Activated CD4-positive, CD25-positive, alpha-beta regulatory T cell treated with anti-CD3 and anti-CD28 coated beads, Interleukin-2, amount 50 U/mL, for 16 hours (primary cell): ENCODE measurements around the gene KIF5A.

ENCODE experiments used
- DNase-seq: peaks from one replicate; pipeline ENCODE4 v3.0.0-alpha.2; 2020; ENCODE audit warnings: low read depth, low spot score

KIF5A gene

DNA sequence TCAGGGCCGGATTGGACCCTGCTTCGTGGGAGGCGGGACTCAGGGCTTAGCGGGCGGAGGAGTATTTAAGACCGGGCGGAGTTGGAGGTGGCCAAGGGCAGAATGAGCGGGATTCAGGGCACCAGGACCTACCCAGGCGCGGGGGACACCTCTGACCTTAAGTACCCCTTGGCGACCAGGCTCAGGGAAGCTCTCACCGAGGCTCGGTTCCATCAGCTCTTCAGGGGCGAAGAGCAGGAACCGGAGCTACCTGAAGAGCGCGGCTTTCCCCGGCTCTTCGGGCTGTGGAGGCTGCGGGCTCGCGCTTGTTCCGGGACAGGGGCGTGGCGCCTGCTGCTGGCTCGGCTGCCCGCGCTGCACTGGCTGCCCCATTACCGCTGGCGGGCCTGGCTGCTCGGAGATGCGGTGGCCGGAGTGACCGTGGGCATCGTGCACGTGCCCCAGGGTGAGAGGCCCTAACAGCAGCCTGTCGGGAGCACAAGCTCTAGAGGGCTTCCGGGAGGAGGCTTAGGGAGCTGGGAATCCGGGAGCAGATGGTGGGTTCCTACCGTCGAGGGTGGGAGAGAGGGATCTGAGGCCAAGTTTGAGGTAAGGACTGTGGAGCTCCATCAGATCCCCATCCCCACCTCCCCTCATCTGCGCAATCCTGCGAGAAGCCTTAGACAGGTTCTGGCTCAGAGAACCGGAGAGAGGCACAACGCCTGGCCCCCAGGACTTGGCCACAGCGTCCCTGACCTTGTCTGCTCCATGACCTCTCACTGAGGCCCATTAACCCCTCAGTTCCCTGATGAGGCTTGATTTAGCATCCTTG lies 69.8 kb downstream of the KIF5A start:
- DNase-seq = no peak

DNA sequence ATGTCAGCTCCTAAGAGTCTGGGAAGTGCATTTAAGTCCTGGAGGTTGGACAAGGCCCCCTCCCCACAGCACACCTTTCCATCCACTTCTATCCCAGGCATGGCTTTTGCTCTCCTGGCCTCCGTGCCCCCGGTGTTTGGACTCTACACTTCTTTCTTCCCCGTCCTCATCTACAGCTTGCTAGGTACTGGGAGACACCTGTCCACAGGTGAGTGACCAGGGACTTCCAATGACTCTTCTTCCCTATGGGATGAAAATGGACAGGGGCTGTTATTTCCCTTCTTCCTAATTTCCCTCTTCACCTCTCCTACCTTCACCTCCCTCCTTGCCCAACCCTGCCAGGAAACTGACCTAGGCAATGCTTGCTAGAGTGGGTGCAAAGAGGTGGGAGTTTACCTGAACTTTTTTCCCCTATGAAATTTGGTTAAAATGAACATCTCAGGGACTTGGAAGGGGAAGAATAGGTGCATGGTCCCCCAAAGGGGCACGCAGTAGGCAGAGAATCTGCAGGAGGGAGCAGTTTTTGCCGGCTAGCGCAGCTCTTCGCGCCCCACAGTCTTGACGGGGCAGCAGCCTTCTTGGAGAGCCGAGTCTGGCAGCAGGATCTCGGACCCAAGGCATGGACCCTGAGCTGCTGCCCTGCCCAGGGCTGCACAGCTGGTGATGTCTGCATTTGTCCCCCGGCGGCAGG lies 70.5 kb downstream of the KIF5A start:
- no peak for DNase-seq

DNA sequence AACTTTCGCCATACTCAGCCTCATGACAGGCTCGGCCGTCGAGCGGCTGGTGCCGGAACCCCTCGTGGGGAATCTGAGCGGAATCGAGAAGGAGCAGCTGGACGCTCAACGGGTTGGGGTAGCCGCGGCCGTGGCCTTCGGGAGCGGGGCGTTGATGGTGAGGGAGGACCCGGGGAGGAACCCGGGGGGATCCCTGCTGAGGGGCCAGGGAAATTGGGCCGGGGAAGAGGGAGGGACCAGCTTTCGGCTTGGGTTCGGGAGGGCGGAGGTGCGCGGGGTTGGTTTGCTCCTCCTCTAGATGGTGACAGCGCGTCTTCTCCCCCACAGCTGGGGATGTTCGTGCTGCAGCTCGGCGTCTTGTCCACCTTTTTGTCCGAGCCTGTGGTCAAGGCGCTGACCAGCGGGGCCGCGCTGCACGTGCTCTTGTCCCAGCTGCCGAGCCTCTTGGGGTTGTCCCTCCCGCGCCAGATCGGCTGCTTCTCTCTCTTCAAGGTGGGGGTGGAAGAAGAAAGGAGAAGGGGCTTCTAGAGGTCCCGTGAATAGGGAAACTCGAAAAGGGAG lies 71.2 kb downstream of the KIF5A start:
- DNase-seq = no peak

DNA sequence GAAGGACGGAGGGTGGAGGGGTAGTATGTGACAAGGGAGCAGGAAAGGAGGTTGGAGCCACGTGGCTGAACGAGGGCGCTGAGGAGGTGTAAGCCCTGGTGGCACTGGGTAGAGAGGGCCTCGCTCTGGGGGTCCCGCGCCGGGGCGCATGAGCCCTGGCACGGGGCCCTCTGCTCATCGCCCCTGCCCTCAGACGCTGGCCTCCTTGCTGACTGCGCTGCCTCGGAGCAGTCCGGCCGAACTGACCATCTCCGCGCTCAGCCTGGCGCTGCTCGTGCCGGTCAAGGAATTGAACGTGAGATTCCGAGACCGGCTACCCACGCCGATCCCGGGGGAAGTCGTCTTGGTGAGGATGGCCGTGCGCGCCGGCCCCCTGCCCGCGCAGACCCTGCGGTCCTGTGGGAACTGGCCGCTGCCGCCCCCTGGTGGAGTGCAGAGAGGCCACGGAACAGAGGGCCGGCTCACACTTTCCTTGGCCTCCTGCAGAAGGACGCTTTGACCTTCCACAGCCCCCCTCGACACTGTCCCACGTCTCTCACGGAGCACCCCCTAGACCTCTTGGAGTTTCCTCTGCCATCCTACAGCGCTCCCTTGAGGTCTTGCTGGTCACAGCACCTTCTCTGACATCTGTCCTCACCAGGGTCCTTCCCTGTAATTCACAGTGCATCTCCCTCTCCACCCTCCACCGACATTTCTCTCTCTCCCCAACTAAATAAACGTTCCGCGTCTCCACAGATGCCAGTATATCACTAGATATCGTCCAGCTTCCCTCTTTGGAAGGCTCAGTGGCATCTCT lies 71.9 kb downstream of the KIF5A start:
- no peak for DNase-seq

DNA sequence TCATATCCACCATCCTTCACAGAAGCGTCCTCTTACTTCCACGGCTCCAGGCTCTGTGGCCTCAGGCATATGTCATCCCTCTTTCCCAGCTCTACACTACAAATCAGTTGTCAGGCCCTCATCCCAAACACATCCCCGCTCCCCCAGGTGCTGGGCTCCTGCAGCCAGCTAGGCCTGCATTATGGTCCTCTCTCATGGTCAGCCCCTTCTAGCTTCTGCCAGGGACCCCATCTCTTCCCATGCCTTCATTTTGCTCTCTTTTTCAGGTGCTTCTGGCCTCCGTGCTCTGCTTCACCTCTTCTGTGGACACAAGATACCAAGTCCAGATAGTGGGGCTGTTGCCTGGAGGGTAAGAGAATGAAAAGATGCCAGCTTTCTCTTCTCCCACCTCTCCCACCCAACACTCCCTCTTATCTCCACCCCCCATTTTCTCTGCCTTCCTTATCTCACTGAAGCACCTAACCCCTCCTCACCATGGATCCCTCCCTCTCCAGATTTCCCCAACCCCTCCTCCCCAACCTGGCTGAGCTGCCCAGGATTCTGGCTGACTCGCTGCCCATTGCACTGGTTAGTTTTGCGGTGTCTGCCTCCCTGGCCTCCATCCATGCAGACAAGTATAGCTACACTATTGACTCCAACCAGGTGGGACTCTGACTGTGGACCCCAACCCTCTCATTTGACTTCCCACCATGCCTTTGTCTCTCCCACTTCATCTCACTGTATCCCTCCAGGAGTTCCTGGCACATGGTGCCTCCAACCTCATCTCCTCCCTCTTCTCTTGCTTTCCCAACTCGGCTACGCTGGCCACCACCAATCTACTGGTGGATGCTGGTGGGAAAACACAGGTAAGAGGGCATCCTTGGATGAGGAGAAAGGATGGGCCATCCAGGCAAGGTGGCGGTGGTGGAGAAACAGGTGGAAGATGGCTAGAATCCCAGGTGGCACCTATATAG lies 72.7 kb downstream of the KIF5A start:
- no peak for DNase-seq

DNA sequence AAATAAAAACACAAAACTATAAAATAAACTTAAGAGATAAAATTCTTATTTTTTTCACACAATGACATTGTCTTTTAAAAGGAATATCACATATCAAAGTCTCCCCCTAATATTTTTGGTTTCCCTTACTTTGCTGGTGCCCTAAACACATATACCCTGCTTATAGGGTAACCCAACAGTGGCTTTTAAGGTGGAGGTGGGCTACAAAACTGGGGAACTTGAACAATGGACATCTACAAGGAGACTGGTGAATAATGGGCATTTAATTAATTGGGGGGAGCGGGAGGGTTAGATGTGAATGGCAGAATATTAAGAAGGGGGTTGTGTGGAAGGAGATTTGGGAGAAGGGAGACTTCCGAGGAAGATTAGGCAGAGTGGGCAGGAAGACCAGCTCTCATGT lies 73.5 kb downstream of the KIF5A start:
- no peak for DNase-seq

DNA sequence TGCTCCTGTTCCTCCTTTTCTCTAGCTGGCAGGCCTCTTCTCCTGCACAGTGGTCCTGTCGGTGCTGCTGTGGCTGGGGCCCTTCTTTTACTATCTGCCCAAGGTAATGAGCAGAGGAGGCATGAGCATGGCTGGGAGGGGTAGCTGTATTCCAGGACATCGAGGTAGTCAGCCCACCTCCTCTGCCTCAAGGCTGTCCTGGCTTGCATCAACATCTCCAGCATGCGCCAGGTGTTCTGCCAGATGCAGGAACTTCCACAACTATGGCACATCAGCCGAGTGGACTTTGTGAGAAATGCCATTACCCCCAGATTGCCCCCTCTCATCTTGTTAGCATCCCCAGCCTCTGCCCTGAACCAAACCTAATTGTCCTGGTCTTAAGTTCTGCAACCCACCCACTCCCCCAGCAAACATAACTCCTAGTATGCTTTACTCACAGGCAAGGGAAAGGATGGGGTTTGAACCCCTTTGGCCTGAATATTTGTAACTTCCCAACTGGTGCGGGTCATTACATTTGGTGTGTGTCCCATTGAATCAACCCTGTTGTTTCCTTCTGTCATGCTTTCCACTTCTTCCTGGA lies 74.1 kb downstream of the KIF5A start:
- no peak for DNase-seq

DNA sequence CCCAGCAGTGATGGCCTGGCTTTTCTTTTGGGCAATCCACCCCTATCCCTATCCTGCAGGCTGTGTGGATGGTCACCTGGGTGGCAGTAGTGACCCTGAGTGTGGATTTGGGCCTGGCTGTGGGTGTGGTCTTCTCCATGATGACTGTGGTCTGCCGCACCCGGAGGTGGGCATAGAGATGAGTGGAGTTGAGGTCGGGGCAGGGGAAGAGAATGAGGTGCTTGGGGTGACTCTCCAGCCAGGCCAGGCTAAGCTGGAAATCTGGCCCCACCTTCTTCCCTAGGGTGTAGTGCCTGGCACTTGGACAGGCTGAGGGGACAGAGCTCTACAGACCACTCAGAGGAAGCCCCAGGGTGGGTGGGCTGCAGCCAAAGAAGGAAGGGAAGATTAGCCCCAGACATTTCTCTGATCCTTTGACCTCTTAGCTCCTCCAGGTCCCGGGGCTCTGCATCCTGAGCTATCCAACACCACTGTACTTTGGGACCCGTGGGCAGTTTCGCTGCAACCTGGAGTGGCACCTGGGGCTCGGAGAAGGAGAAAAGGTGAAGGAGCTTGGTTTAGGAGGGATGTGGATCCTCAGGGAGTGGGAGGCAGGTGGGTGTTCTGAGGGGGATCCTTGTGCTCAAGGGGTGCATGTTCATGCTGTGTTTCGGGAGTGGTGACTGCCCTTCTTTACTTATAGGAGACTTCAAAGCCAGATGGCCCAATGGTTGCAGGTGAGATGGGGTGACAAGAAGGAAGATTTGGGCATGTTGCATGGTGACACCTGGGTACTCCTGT lies 74.8 kb downstream of the KIF5A start:
- DNase-seq = no peak

DNA sequence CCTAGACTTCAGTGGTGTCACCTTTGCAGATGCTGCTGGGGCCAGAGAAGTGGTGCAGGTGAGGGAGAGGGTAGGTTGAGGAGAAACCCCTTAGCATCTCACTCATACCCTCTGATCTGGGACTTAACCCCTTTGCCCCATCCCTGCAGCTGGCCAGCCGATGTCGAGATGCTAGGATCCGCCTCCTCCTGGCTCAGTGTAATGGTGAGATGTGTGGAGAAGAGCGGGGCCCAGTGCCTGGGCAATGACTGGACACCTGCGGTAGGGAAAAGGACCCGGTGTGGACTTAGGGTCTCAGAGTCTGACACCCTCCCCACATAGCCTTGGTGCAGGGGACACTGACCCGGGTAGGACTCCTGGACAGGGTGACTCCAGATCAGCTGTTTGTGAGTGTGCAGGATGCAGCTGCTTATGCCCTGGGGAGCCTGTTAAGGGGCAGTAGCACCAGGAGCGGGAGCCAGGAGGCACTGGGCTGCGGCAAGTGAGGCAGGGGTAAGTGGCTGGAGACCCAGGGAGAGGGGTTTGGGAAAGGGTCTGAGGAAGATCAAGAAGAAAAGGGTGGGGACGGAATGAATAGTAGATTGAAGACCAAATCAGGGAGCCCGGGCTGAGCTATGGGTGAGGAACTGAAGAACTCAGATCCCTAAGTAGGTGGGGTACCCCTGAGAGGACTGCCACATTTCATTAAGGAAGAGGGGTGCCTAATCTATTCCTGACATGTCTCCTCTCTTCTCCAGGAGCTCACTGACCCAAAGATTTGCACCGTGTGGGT lies 75.6 kb downstream of the KIF5A start:
- no peak for DNase-seq

DNA sequence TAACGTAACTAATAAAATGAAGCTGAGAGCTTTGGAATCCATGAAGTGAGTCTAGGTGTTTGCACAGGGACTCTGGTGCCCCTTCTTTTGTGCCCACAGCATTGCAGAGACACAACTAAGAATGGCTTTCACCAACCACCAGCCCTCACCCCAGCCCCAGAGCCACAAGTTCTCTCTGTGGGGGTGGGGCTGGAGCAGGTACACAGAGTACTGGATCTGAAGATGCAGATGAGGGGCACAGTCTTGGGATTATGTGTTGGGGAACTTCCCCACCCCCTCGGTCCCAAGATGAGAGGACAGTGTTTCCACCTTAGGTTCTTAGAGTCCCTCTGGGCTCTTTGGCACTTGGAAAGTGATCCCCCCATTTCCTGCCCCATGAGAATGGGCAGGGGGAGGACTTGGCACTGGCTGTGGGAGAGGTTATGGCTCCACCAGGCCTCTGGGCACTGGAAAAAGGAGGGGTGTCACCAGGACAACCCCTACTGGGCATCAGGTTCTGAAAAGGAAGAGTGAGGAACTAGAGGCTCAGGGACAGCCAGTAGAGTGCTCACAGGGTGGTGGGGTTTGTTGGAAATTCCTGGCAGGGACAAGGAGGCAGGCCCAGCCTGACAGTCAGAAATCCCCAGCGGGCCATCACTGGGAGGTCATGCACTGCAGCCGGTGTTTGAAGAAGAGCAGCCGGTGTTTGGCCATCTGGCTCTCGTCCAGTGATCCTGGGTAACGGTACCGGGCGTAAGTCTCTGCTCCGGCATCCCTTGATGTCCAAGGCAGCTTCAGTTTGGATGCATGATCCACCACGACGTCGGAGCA lies 76.5 kb downstream of the KIF5A start:
- DNase-seq = no peak

DNA sequence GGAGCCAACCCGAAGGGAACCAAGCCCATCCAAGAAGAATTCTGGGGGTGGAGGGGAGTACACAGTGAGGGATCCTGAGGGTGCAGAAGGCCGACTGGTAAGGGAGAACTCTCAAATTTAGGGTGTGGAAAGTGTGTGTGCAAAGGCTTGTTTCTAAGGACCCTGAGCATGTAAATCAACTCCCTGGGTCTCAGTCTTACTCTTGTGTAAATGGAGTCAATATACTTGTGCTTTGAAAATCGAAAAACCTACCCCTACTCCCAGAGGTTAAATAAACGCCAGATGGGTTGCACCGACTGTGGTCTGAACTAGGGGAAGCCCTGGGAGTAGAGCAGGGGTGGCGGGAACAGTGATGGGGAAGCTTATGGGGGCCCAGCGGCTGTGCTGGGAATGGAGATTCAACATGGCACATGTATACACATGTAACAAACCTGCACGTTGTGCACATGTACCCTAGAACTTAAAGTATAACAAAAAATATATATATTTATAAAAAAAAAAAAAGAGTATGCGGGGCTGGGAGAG lies 77.1 kb downstream of the KIF5A start:
- no peak for DNase-seq

DNA sequence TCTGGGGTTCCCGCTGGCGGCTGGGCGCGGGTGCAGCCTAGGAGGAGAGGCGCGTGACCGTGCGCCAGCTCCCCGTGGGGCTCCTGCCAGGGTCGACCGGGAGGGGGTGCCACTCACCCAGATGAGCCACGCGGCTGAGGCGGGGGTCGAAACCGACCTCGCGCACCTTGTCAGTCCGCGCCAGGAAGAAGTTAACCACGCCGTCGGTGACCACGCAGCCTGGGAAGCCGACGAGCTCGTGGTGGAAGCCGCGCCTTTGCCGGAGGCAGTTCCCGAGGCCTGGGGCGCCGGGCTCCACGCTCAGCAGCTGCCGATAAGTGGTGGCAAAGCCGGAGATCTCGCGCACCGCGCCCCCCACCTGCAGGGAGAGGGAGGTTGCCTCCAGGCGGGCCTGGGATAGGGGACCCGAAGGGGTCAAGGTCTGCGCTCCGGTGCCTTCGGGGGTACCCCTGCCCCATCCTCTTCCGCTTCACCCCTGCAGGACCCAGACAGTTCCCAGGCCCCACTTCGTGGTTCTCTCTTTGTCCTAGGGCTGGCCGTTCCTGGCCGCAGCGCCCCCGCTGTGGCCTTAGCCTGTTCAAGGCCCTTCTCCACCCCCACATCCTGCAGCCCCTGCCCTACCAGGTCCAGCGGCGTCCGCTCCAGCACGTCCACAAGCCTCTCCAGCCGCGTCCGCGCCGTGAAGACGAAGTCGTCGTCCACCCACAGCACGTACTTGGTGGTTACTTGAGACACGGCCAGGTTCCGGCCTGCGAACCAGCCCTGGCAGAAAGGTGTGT lies 77.8 kb downstream of the KIF5A start:
- DNase-seq = no peak

DNA sequence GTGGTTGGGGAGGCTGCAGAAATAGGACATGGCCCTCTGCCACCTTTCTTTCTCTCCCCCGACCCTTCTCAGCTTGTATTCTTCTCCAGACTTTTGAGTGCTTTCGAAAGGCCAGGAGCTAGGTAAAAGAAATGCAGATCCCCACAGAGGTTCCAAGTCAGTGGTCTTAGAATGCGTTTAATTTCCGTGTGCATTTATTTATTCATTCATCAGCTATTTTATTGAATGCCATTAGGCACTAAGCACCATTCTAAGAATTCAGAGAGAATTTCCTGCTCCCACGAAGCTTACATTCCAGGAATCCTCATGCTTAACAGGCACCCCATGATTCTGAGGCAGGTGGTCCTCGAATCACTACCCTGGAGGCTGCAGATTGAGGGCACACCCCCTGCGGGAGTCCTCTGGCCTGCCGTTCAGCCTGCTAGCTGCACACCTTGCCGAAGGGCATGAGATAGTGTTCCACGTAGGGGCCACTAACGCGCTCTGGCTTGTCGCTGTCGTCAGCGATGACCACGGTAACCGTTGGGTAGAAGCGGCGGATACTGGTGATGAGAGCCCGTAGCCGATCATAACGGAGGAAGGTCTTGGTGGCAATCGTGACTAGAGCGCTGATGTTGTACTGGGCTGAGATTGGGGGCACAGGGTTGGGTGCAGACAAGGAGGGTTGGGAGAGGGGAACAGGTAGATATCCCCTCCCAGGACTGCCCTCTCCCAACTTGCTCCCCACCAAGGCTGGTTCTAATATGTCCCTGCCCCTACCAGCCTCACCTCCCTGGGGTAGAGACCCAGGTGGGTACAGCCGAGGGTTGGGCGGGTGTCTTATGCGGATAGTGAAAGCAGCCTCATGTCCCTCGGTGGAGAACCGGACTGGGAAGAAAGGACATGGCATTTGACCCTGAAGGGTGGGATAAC lies 78.7 kb downstream of the KIF5A start:
- DNase-seq = no peak

DNA sequence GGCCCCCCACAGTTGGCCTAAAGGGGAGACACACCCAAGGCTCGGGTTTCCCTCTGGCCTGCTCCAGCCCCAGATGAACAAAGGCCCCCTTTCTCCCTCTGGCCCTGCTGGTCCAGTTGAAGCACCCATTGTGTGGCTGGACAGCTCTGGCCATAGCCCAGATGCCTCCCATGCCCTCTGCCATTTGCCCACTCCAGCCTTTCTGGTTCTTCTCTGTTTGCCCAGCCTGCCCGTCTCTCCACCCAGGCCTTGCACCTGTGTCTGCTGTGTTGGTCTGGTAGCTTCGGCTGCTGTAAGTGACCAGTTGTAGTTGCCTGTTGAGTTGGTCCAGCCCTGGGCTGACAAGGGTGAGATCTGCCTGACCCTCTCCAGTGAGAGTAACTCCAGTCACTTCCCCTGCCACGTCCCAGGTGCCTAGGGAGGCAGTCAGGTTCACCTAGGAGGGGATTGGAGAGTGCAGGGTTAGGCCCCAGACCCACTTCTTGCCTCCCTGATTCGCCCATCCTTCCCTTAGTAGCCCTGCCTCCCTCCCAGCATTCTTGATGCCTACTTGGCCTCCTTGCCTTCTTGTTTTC lies 80.1 kb downstream of the KIF5A start:
- DNase-seq = no peak

DNA sequence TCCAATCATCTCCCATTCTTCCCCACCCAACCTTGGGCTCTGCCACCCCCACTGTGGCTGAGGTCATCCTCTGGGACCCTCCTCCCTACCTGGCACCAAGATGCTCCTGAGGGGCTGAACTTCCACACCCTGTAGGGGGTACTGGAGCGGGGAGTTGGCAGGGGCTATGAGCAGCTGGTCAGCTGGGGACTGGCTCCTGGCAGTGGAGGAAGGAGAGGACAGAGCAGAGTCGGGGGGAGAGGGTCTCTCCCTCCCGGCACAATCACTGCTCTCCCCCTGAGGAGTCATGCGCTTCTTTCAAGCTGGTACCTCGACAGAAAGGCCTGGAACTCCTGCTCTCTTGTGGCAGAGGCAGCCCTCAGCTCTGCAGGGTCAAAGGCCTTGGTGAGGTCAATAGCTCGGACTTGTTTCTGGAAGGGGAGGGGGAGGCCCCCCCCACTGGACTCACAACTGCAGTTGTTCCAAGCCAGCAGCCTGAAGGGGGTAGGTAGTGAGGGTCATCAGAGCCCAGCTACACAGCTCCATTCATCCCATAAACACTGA lies 81.1 kb downstream of the KIF5A start:
- no peak for DNase-seq
